LNCaP clone FGC (cell line): ENCODE data around the gene ENPP6.
"Not testable (repeated sequence)": the region's sequence is repeated elsewhere in the genome, so short reads cannot be mapped to it uniquely, and the experiment has no call there.

Experiments
- DNase-seq: peaks from one replicate; pipeline ENCODE4 v3.0.0-alpha.2; 2011; ENCODE audit warnings: low read depth
- H3K4me3 ChIP-seq: 2 replicates; pipeline ENCODE4 v1.5.1; 2011; ENCODE audit warnings: mild to moderate bottlenecking, low read depth, low read length, control low read depth
- CTCF ChIP-seq: IDR thresholded peaks from 2 replicates; pipeline ENCODE4 v1.5.1; 2012; ENCODE audit warnings: mild to moderate bottlenecking; ENCODE audit not compliant: control insufficient read depth, insufficient read depth; ENCODE audit errors: extremely low read depth

Gene ENPP6

GRCh38 chr4:184143770-184144564, 73.7 kb downstream of the ENPP6 start:
- no peak for DNase-seq
- 0 out of 2 replicates have a peak, but pooled peaks have one; percentile 21 for TF ChIP-seq CTCF
- H3K4me3 ChIP-seq: no peak overlapping the region

- DNase-seq: no peak
- H3K4me3 ChIP-seq: no peak overlapping the region
- no peak for TF ChIP-seq CTCF
Observed at GRCh38 chr4:184142121-184143000, 75.3 kb downstream of the ENPP6 start.

- H3K4me3 ChIP-seq: not testable (repeated sequence)
Observed at GRCh38 chr4:184140901-184141300, 76.8 kb downstream of the ENPP6 start.

GRCh38 chr4:184136525-184136924, 81.1 kb downstream of the ENPP6 start:
- TF ChIP-seq CTCF: no peak

More at GRCh38 chr4:184140901-184141300, 76.8 kb downstream of the ENPP6 start:
- not testable (repeated sequence) for DNase-seq

GRCh38 chr4:184126800-184127199, 90.9 kb downstream of the ENPP6 start:
- DNase-seq: no peak
- TF ChIP-seq CTCF: no peak
- no peak overlapping the region for H3K4me3 ChIP-seq

More at GRCh38 chr4:184136525-184136924, 81.1 kb downstream of the ENPP6 start:
- no peak for DNase-seq
- H3K4me3 ChIP-seq: no peak overlapping the region

GRCh38 chr4:184122631-184123408, 94.9 kb downstream of the ENPP6 start:
- H3K4me3 ChIP-seq: no peak overlapping the region
- DNase-seq: no peak

More at GRCh38 chr4:184122631-184123408, 94.9 kb downstream of the ENPP6 start:
- TF ChIP-seq CTCF: no peak
